SH-SY5Y (cell line): Measurements from ENCODE around the gene ZNF747.

Source experiments
- GATA2 ChIP-seq: IDR thresholded peaks from 2 replicates; pipeline ENCODE4 v1.6.1; 2011; ENCODE audit warnings: mild to moderate bottlenecking, low read depth, low read length
- GATA3 ChIP-seq: IDR thresholded peaks from 2 replicates; pipeline ENCODE4 v1.6.1; 2011; ENCODE audit warnings: low read depth, mild to moderate bottlenecking, low read length, moderate library complexity

ZNF747 gene

DNA sequence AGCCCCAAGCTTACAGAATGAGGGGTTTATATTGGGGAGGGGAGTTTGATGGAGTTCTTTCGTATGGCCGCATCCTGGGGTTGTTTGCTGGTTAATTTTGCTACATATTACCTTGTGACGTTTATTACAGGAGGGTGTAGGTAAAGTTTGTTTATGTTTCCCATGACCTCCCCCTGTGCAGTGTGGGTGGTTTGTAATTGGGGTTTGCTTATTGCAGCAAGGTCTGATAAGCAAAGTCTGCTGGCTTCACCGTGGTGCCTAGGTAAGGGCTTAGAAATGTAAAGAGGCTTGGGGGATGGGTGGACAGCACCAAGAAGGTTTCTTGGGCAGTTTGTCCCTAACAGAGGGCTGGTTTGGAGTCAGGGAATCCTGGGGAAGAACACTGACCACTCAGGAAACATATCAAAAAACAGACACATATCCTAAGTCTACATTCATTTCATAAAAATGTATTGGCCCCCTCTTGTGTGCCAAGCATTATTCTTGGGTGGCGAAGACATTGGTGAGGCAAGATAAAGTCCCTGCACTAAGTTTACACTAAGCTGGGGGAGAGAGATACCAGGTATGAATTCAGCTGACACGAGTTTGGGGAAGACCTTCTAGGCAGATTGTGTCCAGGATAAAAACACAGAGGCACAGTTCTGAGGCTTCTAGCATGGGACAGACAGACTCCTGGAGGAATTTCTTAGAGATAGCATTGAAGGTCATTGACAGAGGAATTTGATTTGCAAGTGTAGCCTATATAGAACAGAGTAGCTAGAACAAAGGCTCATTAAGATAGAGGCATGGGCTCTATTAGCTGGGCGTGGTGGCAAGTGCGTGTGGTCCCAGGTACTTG is 14.0 kb upstream of the ZNF747 start:
- TF ChIP-seq GATA3 = no peak
- no peak for TF ChIP-seq GATA2

- TF ChIP-seq GATA2 = no peak
- TF ChIP-seq GATA3 = no peak
Observed at GRCh38 chr16:30546115-30546514, 11.5 kb upstream of the ZNF747 start.

- TF ChIP-seq GATA3 (no peak), GATA2 (no peak)
Observed at GRCh38 chr16:30543067-30543466, 8.4 kb upstream of the ZNF747 start.

- TF ChIP-seq GATA3 = no peak
- no peak for TF ChIP-seq GATA2
Observed at GRCh38 chr16:30541502-30542329, 7.1 kb upstream of the ZNF747 start.

GRCh38 chr16:30539000-30539964 is 4.6 kb upstream of the ZNF747 start:
- TF ChIP-seq GATA3 (no peak), GATA2 (no peak)

- TF ChIP-seq GATA2 (no peak; the same call in 1 of the 2 replicates), GATA3 (no peak)
Observed at GRCh38 chr16:30535777-30536190, 1.1 kb upstream of the ZNF747 start.

- TF ChIP-seq GATA3 = no peak
- TF ChIP-seq GATA2 = no peak
Observed at GRCh38 chr16:30535106-30535776, 583 bp upstream of the ZNF747 start.

DNA sequence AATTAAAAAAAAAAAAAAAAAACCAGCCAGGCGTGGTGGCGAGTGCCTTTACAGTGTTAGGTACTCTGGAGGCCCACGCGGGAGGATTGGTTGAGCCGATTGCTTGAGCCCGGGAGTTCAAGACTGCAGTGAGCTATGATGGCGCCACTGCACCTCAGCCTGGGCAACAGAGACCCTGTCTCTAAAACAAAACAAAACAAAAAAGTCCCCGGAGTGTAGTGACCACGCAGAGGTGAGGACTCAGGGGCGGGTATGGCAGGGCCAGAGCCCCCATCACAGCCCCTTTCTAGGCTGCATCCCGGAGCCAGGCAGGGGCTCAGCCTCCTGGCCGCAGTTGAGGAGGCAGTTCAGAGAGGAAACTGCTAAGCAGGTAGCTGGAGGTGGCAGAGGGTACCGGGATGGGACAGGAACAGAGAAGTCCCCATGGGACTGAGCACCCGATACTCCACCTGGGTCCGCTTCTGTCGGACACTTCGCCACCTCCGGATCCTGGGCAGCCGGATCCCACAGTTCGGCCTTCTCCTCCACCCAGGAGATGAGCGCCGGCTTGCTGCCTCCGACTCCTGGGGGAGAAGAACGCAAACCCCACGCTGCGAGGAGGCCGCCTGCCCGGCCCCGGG is 800 bp downstream of the ZNF747 start:
- TF ChIP-seq GATA2 = no peak
- no peak for TF ChIP-seq GATA3

DNA sequence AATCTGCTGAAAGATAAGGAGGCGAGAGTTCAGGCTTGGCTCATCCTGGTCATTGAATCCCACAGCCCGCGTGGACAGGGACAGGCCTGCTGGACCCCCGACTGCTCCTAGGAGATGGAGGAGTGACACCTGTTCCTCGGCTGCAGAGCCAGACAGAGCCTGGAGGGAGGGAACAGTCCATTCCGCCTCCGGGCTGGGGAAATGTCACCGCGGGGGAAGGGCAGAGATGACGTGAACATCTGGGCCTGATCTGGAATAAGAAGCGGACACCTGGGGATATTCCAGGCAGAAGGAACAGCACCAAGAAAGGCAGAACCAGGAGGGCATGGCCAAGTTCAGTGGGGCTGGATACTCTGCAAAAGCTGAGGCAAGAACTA is 1.5 kb downstream of the ZNF747 start:
- TF ChIP-seq GATA3 = no peak
- TF ChIP-seq GATA2 = no peak

DNA sequence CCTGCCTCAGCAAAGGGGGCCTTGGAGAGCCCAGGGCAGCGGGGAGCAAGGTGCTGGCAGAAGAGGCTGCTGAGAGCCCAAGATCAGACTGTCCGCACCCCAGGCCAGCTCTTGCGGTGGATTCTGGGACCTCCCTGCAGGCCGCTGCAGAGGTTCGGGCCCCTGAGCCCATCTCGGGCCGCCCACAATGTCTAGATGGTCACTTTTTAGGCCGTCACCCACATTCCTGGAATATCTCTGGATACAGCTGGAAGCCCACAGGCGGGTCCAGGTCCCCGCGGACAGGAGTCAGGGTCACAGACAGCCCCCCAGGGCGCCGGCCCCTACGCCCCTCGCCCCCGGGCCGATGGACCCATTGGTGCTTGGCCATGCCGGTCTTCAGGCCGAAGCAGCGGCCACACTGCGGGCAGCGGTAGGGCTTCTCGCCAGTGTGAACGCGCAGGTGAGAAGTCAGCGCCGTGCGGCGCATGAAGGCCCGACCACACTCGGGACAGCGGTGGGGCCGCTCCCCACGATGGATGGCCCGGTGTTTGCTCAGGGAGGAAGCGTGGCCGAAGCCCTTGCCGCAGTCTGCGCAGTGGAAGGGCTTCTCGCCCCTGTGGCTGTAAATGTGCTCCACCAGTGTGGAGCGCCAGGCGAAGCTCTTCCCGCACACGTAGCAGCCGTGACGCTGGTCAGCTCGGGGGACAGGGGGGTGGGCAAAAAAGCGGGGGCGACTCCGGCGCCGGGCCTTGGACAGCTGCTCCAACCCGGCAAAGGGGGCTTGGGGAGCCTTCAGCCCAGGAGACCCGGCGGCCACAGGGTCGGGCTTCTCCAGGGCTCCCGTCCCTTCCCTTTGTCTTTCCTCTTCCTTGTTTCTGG is 2.1 kb downstream of the ZNF747 start:
- no peak for TF ChIP-seq GATA3
- TF ChIP-seq GATA2 = no peak

DNA sequence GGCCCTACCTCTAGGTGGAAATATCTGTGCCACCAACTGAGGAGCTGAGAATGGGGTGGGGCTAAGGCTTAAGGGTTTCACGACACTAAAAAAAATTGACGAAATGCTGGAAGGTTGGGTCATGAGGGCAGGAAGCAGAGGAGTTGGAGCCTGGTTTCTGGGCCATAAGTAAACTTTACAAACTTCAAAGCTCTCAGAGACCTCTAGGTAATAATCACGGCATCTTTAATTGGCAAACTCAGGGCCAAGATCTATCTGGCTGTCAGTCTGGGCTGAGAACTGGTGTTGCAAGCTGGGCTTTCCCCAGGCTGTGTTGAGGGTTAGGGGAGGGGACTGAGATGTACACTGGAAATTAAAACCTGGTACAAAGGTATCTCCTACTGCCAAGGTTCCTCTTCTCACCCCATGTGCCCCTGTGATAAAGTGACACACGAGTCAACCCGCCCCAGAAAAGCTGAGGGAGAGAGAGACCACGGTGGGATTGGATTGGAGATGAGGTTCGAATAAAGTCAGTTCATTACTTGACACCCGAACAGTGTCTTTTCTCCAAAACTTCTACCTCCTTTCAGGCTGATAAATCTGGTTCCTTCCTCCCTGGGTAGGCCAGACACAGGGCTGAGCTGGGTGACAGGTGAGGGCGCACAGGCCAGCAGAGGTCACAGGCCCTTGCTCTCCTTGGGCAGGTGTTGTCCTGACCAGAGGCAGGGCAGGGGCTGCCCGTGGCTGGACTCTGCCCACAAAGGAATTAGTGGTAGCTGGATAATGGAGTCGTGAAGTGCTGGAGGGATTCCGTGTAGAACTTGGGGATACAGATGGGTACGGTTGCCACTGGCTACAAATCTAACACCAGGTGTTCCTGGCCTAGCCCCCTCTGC is 4.3 kb downstream of the ZNF747 start:
- TF ChIP-seq GATA3 (no peak), GATA2 (no peak)
